Stimulated activated CD8-positive, alpha-beta memory T cell treated with anti-CD3 and anti-CD28 coated beads, Interleukin-4, amount 100 ng/mL, for 1 hour (primary cell): ENCODE measurements around the gene SMARCD1.
"Not testable (repeated sequence)": the region's sequence is repeated elsewhere in the genome, so short reads cannot be mapped to it uniquely, and the experiment has no call there.

Experiments
- DNase-seq, 2 donors: peaks; one replicate each; pipeline ENCODE4 v3.0.0-alpha.2; 2020; ENCODE audit warnings: low read depth in 2 of 2, low spot score in 1 of 2

Gene SMARCD1

GRCh38 chr12:50075808-50076170 lies 9.4 kb upstream of the SMARCD1 start:
- no peak for DNase-seq

GRCh38 chr12:50077099-50077498 lies 8.0 kb upstream of the SMARCD1 start:
- no peak for DNase-seq

DNA sequence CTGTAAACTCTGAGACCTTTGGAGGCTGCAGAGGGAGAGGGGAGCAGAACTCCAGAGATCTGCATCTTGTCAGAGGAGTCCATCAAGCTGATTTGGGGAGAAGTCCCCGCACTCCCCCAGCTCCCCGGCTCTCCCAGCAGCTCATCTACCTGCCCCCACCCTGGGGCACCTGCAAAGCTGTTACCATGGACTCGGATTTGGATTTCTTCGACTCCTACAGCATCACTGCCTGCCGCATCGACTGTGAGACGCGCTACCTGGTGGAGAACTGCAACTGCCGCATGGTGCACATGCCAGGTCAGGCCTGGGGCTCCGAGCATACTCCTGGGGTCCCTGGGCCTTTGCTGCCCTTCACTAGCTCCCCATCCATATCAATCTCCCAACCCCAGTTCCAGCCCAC lies 6.9 kb upstream of the SMARCD1 start:
- no peak for DNase-seq

DNA sequence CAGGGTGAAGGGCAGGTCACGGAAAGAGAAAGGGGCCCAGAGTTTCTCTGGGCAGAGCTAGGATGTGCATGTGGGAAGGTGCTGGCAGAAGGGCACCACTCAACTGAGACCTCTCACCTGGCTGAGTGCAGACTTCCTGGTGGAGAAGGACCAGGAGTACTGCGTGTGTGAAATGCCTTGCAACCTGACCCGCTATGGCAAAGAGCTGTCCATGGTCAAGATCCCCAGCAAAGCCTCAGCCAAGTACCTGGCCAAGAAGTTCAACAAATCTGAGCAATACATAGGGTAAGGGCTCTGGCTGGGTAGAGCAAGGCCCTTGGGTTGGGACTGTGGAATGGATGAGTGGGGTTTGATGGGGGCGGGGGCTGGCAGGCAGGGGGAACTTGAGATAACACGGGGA lies 5.4 kb upstream of the SMARCD1 start:
- DNase-seq: no peak

- no peak for DNase-seq
These were observed 3.9 kb upstream of the SMARCD1 start for GRCh38 chr12:50081096-50081808.

DNA sequence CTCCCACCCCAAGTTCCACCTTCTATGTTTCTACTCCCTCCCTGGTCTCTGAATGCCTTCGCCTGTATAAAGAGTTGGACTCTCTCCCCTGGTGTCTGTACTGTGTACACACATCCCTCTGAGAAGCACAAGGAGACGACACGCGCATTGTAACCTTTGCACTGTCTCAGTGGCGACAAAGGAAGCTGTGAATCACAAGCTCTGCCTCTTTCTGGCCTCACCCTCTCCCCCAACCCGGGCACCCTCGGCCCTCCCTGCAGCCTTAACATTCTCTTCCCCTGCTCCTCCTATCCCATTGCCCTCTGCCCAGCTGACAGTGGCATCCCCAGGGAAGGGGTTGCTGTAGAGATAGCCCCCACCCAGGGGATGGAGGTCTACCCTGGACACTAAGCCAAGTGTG lies 2.5 kb upstream of the SMARCD1 start:
- DNase-seq: no peak

- no peak for DNase-seq
These were observed 1.8 kb upstream of the SMARCD1 start for GRCh38 chr12:50083301-50083700.

GRCh38 chr12:50084409-50084774 lies 750 bp upstream of the SMARCD1 start:
- not testable (repeated sequence) for DNase-seq

DNA sequence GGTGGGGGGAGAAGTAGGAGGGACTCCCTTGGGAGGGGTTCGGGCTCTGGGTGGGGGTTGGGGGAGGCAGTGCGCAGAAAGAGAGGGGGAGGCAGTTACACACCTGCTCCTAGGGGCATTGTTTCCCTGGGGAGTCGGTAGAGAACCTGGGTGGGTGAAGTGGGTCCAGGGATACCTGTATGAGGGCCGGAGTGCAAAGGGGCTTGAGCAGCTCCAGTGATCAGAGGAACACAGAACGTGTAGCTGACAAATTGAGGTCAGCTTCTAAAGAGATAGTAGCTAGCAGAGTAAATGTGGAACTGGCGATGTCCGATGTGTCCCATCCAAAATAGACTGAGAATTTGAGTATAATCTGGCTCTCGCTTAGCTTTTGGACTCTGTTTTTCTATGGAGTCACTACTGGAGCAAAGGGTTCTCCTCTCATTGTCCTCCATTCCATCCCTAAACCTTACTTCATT lies 502 bp downstream of the SMARCD1 start:
- no peak for DNase-seq

DNA sequence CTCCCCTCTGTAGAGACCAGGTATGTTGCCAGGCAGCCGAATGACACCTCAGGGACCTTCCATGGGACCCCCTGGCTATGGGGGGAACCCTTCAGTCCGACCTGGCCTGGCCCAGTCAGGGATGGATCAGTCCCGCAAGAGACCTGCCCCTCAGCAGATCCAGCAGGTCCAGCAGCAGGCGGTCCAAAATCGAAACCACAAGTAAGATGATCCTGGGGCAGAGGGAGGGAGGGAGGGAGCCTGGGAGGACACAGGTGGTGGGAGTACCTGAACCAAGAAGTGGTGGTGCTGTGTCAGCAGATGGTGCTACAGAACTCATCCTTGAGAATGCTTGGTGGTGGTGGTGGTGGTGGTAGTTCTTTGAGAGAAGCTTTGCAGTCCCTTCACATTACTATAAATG lies 1.0 kb downstream of the SMARCD1 start:
- no peak for DNase-seq

- DNase-seq: no peak
These were observed 2.0 kb downstream of the SMARCD1 start for GRCh38 chr12:50087151-50087550.

DNA sequence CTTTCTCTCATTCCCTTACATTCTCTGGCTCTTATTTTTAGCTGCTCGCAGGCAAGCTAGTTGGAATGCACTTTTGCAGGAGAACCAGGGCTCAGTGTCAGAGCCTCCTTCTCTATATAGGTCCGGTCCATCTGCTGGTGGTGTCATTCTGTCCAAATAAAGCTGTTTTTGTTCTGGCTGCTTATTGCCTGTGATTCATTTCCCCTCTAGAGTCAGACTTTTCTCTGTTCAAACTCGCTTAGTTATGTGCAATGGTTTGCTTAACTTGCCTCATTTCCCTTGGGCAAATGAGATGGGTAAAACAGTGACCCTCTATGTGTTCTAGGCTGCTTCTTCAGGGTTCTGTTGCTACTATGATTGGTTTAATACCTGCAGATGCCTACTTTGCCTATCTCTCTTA lies 2.9 kb downstream of the SMARCD1 start:
- no peak for DNase-seq

DNA sequence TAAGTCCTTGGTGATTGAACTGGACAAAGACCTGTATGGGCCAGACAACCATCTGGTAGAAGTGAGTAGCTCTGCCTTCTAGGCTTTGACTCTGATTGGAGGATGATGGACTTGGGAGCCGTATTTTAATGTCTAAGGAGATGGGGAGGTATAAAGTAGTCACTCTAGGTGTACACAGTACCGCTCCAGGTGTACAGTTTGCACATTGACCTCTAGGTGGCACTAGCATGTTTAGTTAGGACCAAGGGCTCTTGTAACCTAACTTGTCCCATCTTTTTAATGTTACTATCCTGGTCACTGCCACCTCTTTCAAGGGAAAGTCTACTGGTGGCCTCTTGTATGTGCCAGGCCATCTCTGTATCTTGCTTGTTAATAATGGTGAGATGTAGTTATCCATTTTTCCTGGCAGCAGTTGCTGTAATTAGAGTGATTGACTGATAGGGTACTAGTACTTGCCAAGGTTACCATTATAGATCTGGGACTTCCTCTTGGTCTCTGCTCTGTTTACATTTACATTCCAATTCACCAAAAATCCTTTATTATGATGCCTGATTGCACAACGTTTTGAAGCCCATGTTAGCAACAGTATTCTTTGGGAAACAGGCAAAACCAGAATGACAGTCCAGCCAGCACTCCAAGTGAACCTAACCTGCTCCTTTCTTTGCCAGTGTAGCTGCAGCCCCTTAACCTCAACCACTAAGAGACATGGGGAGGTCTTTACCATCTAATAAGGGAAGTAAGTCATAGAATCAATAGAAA lies 3.6 kb downstream of the SMARCD1 start:
- DNase-seq: peak in 1 of 2 donors; percentile 22

- DNase-seq: no peak
These were observed 4.6 kb downstream of the SMARCD1 start for GRCh38 chr12:50089730-50090129.

DNA sequence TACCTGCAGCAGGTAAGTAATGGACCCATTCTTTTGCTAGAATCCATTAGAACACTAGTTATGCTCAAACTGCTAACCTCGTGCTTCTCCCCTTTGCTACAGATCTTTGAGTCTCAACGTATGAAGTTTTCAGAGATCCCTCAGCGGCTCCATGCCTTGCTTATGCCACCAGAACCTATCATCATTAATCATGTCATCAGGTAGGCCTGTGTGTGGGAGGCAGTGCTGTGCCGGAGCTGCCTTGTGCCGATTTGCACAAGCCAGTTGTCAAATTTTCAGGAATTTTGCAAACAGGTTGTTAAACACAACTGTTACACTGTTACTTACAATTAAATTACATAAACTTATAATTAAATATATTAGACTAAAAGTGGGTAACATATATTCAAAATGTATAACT lies 5.2 kb downstream of the SMARCD1 start:
- no peak for DNase-seq

- DNase-seq: no peak
These were observed 12.8 kb downstream of the SMARCD1 start for GRCh38 chr12:50097952-50098351.

GRCh38 chr12:50099302-50100008 lies 14.3 kb downstream of the SMARCD1 start:
- DNase-seq: no peak

- DNase-seq: no peak
These were observed 15.4 kb downstream of the SMARCD1 start for GRCh38 chr12:50100561-50100960.

GRCh38 chr12:50101663-50102062 lies 16.5 kb downstream of the SMARCD1 start:
- no peak for DNase-seq

DNA sequence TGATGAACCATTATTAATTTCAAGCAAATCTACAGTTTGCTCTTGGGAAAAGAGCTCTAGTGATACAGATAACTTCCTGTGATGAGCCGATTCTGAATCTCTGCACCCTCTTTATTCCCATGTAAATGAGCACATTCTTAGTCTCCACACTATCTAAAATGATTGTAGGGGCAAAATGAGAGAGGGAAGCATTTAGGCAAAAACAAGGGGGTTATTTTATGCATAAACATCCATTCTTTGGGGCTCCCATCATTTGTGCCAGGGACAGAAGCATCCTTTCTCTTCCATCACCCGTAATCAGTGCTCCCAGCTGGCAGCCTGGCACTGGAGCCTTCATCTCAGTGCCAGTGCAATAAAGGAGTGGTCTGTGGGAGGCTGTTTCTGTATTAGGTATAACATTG lies 17.0 kb downstream of the SMARCD1 start:
- DNase-seq: no peak

DNA sequence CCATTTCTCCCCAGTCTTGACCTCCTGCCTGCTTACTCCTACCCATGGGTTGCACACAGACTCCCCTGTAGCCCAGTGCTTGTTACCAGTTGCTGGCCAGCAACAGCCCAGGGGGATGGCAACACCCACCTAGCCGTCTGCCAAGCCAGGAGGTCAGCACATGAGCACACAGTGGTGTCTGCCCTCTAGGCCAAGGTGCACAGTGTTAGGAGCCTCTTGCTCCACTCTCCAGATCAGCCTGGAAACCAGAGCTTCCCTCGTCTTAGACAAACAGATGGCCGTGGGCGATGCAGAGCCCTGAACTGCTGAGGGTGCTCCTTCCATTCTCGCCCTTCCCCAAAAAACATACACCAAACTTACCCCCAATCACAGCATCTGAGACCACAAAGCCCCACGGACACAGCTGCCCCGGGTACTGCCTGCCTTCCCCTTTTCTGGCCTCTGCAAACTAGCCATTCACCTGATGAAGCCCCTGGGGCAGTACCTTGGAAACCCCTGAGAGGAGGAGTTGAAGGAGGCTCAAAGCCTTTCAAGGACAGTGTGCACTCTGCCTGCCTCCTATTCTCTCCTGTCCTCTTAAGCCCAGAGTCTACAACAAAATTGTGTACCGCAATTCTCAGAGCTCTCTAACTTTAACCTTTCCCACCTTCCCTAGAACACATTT lies 17.6 kb downstream of the SMARCD1 start:
- no peak for DNase-seq

DNA sequence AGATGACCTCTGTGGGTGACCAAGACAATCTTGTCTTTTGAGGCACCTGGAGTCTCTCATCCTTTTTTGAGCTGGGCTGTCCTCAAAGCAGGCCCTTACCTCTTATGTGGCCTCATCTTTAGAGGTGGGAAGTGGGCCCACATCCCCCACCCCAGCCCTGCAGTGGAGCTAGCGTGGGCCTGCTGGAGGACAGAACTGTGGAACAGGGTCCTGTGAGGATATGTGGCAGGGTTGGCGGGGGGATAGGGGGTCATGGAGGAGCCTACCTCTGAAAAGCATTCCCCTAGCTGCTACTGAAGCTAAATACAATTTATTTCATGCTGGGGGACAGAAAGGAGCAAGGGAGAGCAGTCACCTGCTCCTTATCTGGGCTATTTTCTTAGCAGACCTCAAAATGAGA lies 18.2 kb downstream of the SMARCD1 start:
- DNase-seq: no peak
